Central memory CD8-positive, alpha-beta T cell (primary cell): Measurements from ENCODE around the gene GLP1R.

Experiments
- ATAC-seq: fragments of 150-1000 bp; cut with Tn5 transposase; replicated peaks from 2 replicates; pipeline ENCODE4 v1.10.0; 2022; ENCODE audit warnings: mild to moderate bottlenecking, moderate FRiP score, moderate number of reproducible peaks; ENCODE audit not compliant: poor library complexity, severe bottlenecking; ENCODE audit errors: extremely low read depth
- DNase-seq, 2 donors: peaks; one replicate each; pipeline ENCODE4 v3.0.0; 2021; ENCODE audit warnings: low spot score in 2 of 2
- H3K27ac Mint-ChIP-seq: one replicate; pipeline ENCODE4 v1.8.0; 2022; ENCODE audit warnings: low read depth, mild to moderate bottlenecking, moderate library complexity, mixed read lengths
- H3K27me3 Mint-ChIP-seq: one replicate; pipeline ENCODE4 v1.8.0; 2022; ENCODE audit warnings: mixed read lengths
- H3K36me3 Mint-ChIP-seq: one replicate; pipeline ENCODE4 v1.8.0; 2022; ENCODE audit warnings: mild to moderate bottlenecking, moderate library complexity, mixed read lengths; ENCODE audit not compliant: insufficient read depth
- H3K4me1 Mint-ChIP-seq: one replicate; pipeline ENCODE4 v1.8.0; 2022; ENCODE audit warnings: mixed read lengths
- H3K4me3 Mint-ChIP-seq: one replicate; pipeline ENCODE4 v1.8.0; 2022; ENCODE audit warnings: mild to moderate bottlenecking, moderate library complexity, mixed read lengths
- H3K9me3 Mint-ChIP-seq: one replicate; pipeline ENCODE4 v1.8.0; 2022; ENCODE audit warnings: mixed read lengths

Gene GLP1R

GRCh38 chr6:39050453-39051112 lies 2.0 kb downstream of the GLP1R start:
- Mint-ChIP-seq H3K4me3 (no peak overlapping the region), H3K9me3 (no peaks in the 10 kb centered on the region), H3K27ac (no peak overlapping the region), H3K27me3 (peaks cover 61% of the 10 kb centered on the region), H3K4me1 (peaks cover 7% of the 10 kb centered on the region), H3K36me3 (no peaks in the 10 kb centered on the region)
- ATAC-seq (no peak), DNase-seq (no peak)

GRCh38 chr6:39051399-39052122 lies 3.0 kb downstream of the GLP1R start:
- DNase-seq (no peak), ATAC-seq (no peak)
- Mint-ChIP-seq H3K27ac (no peak overlapping the region), H3K4me3 (no peak overlapping the region), H3K27me3 (peaks cover 58% of the 10 kb centered on the region), H3K4me1 (peaks cover 7% of the 10 kb centered on the region), H3K36me3 (no peaks in the 10 kb centered on the region), H3K9me3 (no peaks in the 10 kb centered on the region)

- Mint-ChIP-seq H3K4me3 (no peak overlapping the region), H3K36me3 (no peaks in the 10 kb centered on the region), H3K9me3 (no peaks in the 10 kb centered on the region), H3K4me1 (peaks cover 7% of the 10 kb centered on the region), H3K27ac (no peak overlapping the region), H3K27me3 (peaks cover 42% of the 10 kb centered on the region)
- DNase-seq (no peak), ATAC-seq (no peak)
Measured at GRCh38 chr6:39053016-39053624, 4.5 kb downstream of the GLP1R start.

- Mint-ChIP-seq H3K27me3 (peaks cover 41% of the 10 kb centered on the region), H3K4me3 (no peak overlapping the region), H3K9me3 (no peaks in the 10 kb centered on the region), H3K36me3 (no peaks in the 10 kb centered on the region), H3K4me1 (peaks cover 7% of the 10 kb centered on the region), H3K27ac (no peak overlapping the region)
- ATAC-seq (no peak), DNase-seq (no peak)
Measured at GRCh38 chr6:39053854-39054576, 5.4 kb downstream of the GLP1R start.

GRCh38 chr6:39054577-39055142 lies 6.1 kb downstream of the GLP1R start:
- no peak overlapping the region for H3K27ac Mint-ChIP-seq
- no peaks in the 10 kb centered on the region for H3K9me3 Mint-ChIP-seq
- peaks cover 41% of the 10 kb centered on the region for H3K27me3 Mint-ChIP-seq
- no peak overlapping the region for H3K4me3 Mint-ChIP-seq
- no peak for ATAC-seq
- H3K4me1 Mint-ChIP-seq = peaks cover 7% of the 10 kb centered on the region
- DNase-seq = no peak
- H3K36me3 Mint-ChIP-seq = no peaks in the 10 kb centered on the region

- no peak for DNase-seq
- Mint-ChIP-seq H3K9me3 (no peaks in the 10 kb centered on the region), H3K36me3 (no peaks in the 10 kb centered on the region), H3K27me3 (peaks cover 41% of the 10 kb centered on the region), H3K27ac (no peak overlapping the region), H3K4me1 (peaks cover 7% of the 10 kb centered on the region), H3K4me3 (no peak overlapping the region)
- no peak for ATAC-seq
Measured at GRCh38 chr6:39055661-39056060, 7.1 kb downstream of the GLP1R start.

- H3K4me1 Mint-ChIP-seq = peaks cover 7% of the 10 kb centered on the region
- H3K27me3 Mint-ChIP-seq = peaks cover 41% of the 10 kb centered on the region
- no peak overlapping the region for H3K27ac Mint-ChIP-seq
- H3K4me3 Mint-ChIP-seq = no peak overlapping the region
- H3K36me3 Mint-ChIP-seq = no peaks in the 10 kb centered on the region
- ATAC-seq = no peak
- H3K9me3 Mint-ChIP-seq = no peaks in the 10 kb centered on the region
- DNase-seq = no peak
Measured at GRCh38 chr6:39056191-39056590, 7.6 kb downstream of the GLP1R start.

GRCh38 chr6:39056681-39057080 lies 8.1 kb downstream of the GLP1R start:
- ATAC-seq (no peak), DNase-seq (no peak)
- Mint-ChIP-seq H3K27ac (no peak overlapping the region), H3K9me3 (no peaks in the 10 kb centered on the region), H3K36me3 (no peaks in the 10 kb centered on the region), H3K4me3 (no peak overlapping the region), H3K4me1 (peaks cover 4% of the 10 kb centered on the region), H3K27me3 (peaks cover 43% of the 10 kb centered on the region)

- Mint-ChIP-seq H3K27me3 (peaks cover 43% of the 10 kb centered on the region), H3K9me3 (no peaks in the 10 kb centered on the region), H3K27ac (no peak overlapping the region), H3K4me3 (no peak overlapping the region), H3K4me1 (no peaks in the 10 kb centered on the region), H3K36me3 (no peaks in the 10 kb centered on the region)
- ATAC-seq = no peak
- no peak for DNase-seq
Measured at GRCh38 chr6:39057251-39058155, 8.9 kb downstream of the GLP1R start.

- Mint-ChIP-seq H3K4me3 (no peak overlapping the region), H3K4me1 (no peaks in the 10 kb centered on the region), H3K27me3 (peaks cover 38% of the 10 kb centered on the region), H3K36me3 (no peaks in the 10 kb centered on the region), H3K9me3 (no peaks in the 10 kb centered on the region), H3K27ac (no peak overlapping the region)
- ATAC-seq (no peak), DNase-seq (no peak)
Measured at GRCh38 chr6:39058471-39059147, 10.0 kb downstream of the GLP1R start.

- H3K4me1 Mint-ChIP-seq = no peaks in the 10 kb centered on the region
- no peak for DNase-seq
- no peak for ATAC-seq
- no peaks in the 10 kb centered on the region for H3K36me3 Mint-ChIP-seq
- no peaks in the 10 kb centered on the region for H3K9me3 Mint-ChIP-seq
- H3K4me3 Mint-ChIP-seq = no peak overlapping the region
- peaks cover 36% of the 10 kb centered on the region for H3K27me3 Mint-ChIP-seq
- no peak overlapping the region for H3K27ac Mint-ChIP-seq
Measured at GRCh38 chr6:39059496-39060310, 11.1 kb downstream of the GLP1R start.
